WTC11 (cell line): ENCODE measurements around the gene ZSWIM2. TPM values are rescaled to one million over a fixed set of nuclear protein-coding genes. Genes with fewer than 3 reads are reported as not detected.

ENCODE experiments used
- ATAC-seq: fragments of 200-7000 bp; cut with Tn5 transposase; 2 replicates; pipeline ENCODE4 v1.10.0; 2021; ENCODE audit warnings: mild to moderate bottlenecking, moderate library complexity
- CTCF ChIA-PET: fragments of 300-600 bp; sonication (Branson Sonifier 250); formaldehyde crosslinking; loops from one replicate; lab custom pipeline; 2021; ENCODE audit warnings: antibody characterized with exemption; lab: Charles Lee
- POLR2A ChIA-PET: fragments of 350-600 bp; sonication (Branson Sonifier 250); formaldehyde crosslinking; loops from one replicate; lab custom pipeline; 2021; ENCODE audit warnings: antibody characterized with exemption; lab: Charles Lee
- DNase-seq: peaks from one replicate; pipeline ENCODE4 v3.0.0; 2021; ENCODE audit warnings: low spot score
- H3K27ac Mint-ChIP-seq: 2 replicates; pipeline ENCODE4 v1.8.0; 2021; ENCODE audit warnings: mixed read lengths
- H3K27me3 Mint-ChIP-seq: 2 replicates; pipeline ENCODE4 v1.8.0; 2021; ENCODE audit warnings: low read depth, mild to moderate bottlenecking, moderate library complexity, mixed read lengths
- H3K36me3 Mint-ChIP-seq: 2 replicates; pipeline ENCODE4 v1.8.0; 2021; ENCODE audit warnings: mixed read lengths
- H3K4me1 Mint-ChIP-seq: 2 replicates; pipeline ENCODE4 v1.8.0; 2022; ENCODE audit warnings: mixed read lengths
- H3K4me3 Mint-ChIP-seq: 2 replicates; pipeline ENCODE4 v1.8.0; 2021; ENCODE audit warnings: mild to moderate bottlenecking, moderate library complexity, mixed read lengths
- H3K9me3 Mint-ChIP-seq: 2 replicates; pipeline ENCODE4 v1.8.0; 2021; ENCODE audit warnings: mixed read lengths
- ARID4B ChIP-seq: sonication (generic); formaldehyde crosslinking; IDR thresholded peaks from 2 replicates; pipeline ENCODE4 v1.8.0; 2023; ENCODE audit warnings: missing genetic modification reagents, mild to moderate bottlenecking, borderline replicate concordance
- EMX1 ChIP-seq: fragments of 250-450 bp; sonication (Bioruptor Pico); IDR thresholded peaks from 2 replicates; pipeline ENCODE4 v1.8.0; 2021; ENCODE audit warnings: mild to moderate bottlenecking
- ETV6 ChIP-seq: sonication (generic); formaldehyde crosslinking; IDR thresholded peaks from 2 replicates; pipeline ENCODE4 v1.8.1; 2022; ENCODE audit warnings: mild to moderate bottlenecking, missing genetic modification reagents
- GABPB1 ChIP-seq: sonication (generic); formaldehyde crosslinking; IDR thresholded peaks from 2 replicates; pipeline ENCODE4 v1.8.1; 2023; ENCODE audit warnings: mild to moderate bottlenecking, missing genetic modification reagents
- NFE2L1 ChIP-seq: sonication (generic); formaldehyde crosslinking; IDR thresholded peaks from 2 replicates; pipeline ENCODE4 v1.8.1; 2023; ENCODE audit warnings: missing genetic modification reagents
- RORB ChIP-seq: fragments of 250-450 bp; sonication (Bioruptor Pico); IDR thresholded peaks from 2 replicates; pipeline ENCODE4 v1.9.0; 2021; ENCODE audit warnings: mild to moderate bottlenecking
- ZBTB21 ChIP-seq: sonication (generic); formaldehyde crosslinking; IDR thresholded peaks from 2 replicates; pipeline ENCODE4 v1.8.1; 2023; ENCODE audit warnings: mild to moderate bottlenecking, missing genetic modification reagents, borderline replicate concordance
- ZNF263 ChIP-seq: sonication (generic); formaldehyde crosslinking; IDR thresholded peaks from 2 replicates; pipeline ENCODE4 v1.8.1; 2022; ENCODE audit warnings: low read depth, mild to moderate bottlenecking, moderate library complexity, missing genetic modification reagents
- ZNF317 ChIP-seq: sonication (generic); formaldehyde crosslinking; IDR thresholded peaks from 2 replicates; pipeline ENCODE4 v1.8.1; 2023; ENCODE audit warnings: low read depth, mild to moderate bottlenecking, moderate library complexity, missing genetic modification reagents, borderline replicate concordance
- ZNF396 ChIP-seq: fragments of 250-450 bp; sonication (Bioruptor Pico); IDR thresholded peaks from 2 replicates; pipeline ENCODE4 v1.8.0; 2021; ENCODE audit warnings: mild to moderate bottlenecking, moderate library complexity, borderline replicate concordance
- ZNF416 ChIP-seq: fragments of 250-450 bp; sonication (Bioruptor Pico); IDR thresholded peaks from 2 replicates; pipeline ENCODE4 v1.9.0; 2021; ENCODE audit warnings: mild to moderate bottlenecking, inconsistent platforms
- total RNA-seq: library from RNA; stranded (reverse); gene quantifications from 3 replicates; pipeline ENCODE4 v1.2.3, GENCODE V29; 2021
- TF ChIP-seq, protein P1 (sequence below): sonication (generic); formaldehyde crosslinking; IDR thresholded peaks from 2 replicates; pipeline ENCODE4 v1.8.1; 2023; ENCODE audit warnings: mild to moderate bottlenecking, missing genetic modification reagents
- TF ChIP-seq, protein P2 (sequence below): sonication (generic); formaldehyde crosslinking; IDR thresholded peaks from 2 replicates; pipeline ENCODE4 v1.8.1; 2022; ENCODE audit warnings: mild to moderate bottlenecking, missing genetic modification reagents, moderate library complexity, borderline replicate concordance
- TF ChIP-seq, protein P3 (sequence below): sonication (generic); formaldehyde crosslinking; IDR thresholded peaks from 2 replicates; pipeline ENCODE4 v1.8.1; 2022; ENCODE audit warnings: missing genetic modification reagents, borderline replicate concordance
- TF ChIP-seq, protein P4 (sequence below): sonication (generic); formaldehyde crosslinking; IDR thresholded peaks from 2 replicates; pipeline ENCODE4 v1.8.1; 2022; ENCODE audit warnings: low read depth, mild to moderate bottlenecking, moderate library complexity, missing genetic modification reagents, borderline replicate concordance

The ZSWIM2 gene
- total RNA-seq, 1 experiment from 2014 or later: not detected

DNA sequence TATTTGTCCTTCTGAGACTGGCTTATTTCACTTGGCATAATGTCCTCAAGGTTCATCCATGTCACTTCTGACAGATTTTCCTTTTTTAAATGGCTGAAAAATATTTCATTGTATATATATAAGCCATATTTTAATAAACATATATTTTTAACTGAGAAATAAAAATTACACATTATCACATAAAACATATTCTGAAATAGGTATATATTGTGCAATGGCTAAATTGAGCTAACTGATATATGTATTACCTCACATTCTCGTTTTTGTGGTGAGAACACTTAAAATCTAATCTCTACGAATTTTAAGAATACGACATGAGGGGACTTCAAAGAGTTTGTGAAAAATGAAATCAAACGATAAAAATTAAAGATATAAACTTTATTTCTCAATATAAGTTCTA, 25.7 kb upstream of the ZSWIM2 start (continued):
- TF ChIP-seq, protein P1, sequence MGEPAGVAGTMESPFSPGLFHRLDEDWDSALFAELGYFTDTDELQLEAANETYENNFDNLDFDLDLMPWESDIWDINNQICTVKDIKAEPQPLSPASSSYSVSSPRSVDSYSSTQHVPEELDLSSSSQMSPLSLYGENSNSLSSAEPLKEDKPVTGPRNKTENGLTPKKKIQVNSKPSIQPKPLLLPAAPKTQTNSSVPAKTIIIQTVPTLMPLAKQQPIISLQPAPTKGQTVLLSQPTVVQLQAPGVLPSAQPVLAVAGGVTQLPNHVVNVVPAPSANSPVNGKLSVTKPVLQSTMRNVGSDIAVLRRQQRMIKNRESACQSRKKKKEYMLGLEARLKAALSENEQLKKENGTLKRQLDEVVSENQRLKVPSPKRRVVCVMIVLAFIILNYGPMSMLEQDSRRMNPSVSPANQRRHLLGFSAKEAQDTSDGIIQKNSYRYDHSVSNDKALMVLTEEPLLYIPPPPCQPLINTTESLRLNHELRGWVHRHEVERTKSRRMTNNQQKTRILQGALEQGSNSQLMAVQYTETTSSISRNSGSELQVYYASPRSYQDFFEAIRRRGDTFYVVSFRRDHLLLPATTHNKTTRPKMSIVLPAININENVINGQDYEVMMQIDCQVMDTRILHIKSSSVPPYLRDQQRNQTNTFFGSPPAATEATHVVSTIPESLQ (CRISPR knock-in tag): no peak
- TF ChIP-seq, protein P2, sequence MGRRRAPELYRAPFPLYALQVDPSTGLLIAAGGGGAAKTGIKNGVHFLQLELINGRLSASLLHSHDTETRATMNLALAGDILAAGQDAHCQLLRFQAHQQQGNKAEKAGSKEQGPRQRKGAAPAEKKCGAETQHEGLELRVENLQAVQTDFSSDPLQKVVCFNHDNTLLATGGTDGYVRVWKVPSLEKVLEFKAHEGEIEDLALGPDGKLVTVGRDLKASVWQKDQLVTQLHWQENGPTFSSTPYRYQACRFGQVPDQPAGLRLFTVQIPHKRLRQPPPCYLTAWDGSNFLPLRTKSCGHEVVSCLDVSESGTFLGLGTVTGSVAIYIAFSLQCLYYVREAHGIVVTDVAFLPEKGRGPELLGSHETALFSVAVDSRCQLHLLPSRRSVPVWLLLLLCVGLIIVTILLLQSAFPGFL (CRISPR knock-in tag): no peak
- TF ChIP-seq ZBTB21: no peak
- TF ChIP-seq ZNF396 (CRISPR knock-in tag): no peak
- TF ChIP-seq, protein P3, sequence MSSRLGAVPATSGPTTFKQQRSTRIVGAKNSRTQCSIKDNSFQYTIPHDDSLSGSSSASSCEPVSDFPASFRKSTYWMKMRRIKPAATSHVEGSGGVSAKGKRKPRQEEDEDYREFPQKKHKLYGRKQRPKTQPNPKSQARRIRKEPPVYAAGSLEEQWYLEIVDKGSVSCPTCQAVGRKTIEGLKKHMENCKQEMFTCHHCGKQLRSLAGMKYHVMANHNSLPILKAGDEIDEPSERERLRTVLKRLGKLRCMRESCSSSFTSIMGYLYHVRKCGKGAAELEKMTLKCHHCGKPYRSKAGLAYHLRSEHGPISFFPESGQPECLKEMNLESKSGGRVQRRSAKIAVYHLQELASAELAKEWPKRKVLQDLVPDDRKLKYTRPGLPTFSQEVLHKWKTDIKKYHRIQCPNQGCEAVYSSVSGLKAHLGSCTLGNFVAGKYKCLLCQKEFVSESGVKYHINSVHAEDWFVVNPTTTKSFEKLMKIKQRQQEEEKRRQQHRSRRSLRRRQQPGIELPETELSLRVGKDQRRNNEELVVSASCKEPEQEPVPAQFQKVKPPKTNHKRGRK (CRISPR knock-in tag): no peak
- no peak for TF ChIP-seq NFE2L1 (CRISPR knock-in tag)
- no peak for TF ChIP-seq ZNF317

DNA sequence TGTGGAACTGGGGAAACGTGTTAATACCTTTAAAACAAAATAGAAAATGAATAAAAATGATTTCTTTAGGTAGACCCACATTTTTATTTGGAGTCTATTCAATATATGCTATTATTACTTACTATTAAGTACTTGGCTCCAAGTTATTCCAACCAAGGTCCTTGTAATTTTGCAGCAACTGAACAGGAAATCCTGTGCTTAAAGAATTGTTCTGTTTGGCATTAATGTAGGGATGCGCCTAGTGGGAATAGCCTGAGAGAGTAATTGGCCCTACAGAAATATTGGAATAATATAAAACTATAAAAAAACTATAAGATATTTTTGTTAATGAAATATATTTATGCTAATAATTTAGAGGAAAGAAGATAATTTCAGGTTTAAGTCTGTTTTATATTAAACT, 22.9 kb upstream of the ZSWIM2 start:
- ATAC-seq (no peak), DNase-seq (no peak)
- ChIA-PET POLR2A (no interaction called here), CTCF (interaction anchor here (2.7 kb wide), 1 partner anchor 9 kb away, joined by 11 read pairs; no protein-coding TSS in a partner anchor)
- peaks cover 11% of the 10 kb centered on the region for H3K9me3 Mint-ChIP-seq
- H3K27ac Mint-ChIP-seq: no peak overlapping the region
- 0 out of 2 replicates have a peak, but pooled peaks cover 3% of the 10 kb centered on the region for H3K36me3 Mint-ChIP-seq
- no peak overlapping the region for H3K4me3 Mint-ChIP-seq
- TF ChIP-seq, protein P4, sequence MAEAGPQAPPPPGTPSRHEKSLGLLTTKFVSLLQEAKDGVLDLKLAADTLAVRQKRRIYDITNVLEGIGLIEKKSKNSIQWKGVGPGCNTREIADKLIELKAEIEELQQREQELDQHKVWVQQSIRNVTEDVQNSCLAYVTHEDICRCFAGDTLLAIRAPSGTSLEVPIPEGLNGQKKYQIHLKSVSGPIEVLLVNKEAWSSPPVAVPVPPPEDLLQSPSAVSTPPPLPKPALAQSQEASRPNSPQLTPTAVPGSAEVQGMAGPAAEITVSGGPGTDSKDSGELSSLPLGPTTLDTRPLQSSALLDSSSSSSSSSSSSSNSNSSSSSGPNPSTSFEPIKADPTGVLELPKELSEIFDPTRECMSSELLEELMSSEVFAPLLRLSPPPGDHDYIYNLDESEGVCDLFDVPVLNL (CRISPR knock-in tag): no peak
- no peak for TF ChIP-seq GABPB1 (CRISPR knock-in tag)
- TF ChIP-seq, all 79 proteins: peak for 0
- H3K27me3 Mint-ChIP-seq: no peaks in the 10 kb centered on the region
- H3K4me1 Mint-ChIP-seq: no peaks in the 10 kb centered on the region

- no peak overlapping the region for H3K27ac Mint-ChIP-seq
- no peak for DNase-seq
- POLR2A ChIA-PET: no interaction called here
- no peaks in the 10 kb centered on the region for H3K9me3 Mint-ChIP-seq
- H3K4me3 Mint-ChIP-seq: no peak overlapping the region
- TF ChIP-seq ETV6 (no peak), EMX1 (no peak), ZNF396 (CRISPR knock-in tag) (no peak)
- TF ChIP-seq, all 79 proteins: peak for 0
- H3K27me3 Mint-ChIP-seq: no peaks in the 10 kb centered on the region
- ATAC-seq: no peak
- no peaks in the 10 kb centered on the region for H3K4me1 Mint-ChIP-seq
- H3K36me3 Mint-ChIP-seq: no peaks in the 10 kb centered on the region
- CTCF ChIA-PET: no interaction called here
Measured at GRCh38 chr2:186868344-186868743, 19.4 kb upstream of the ZSWIM2 start.

DNA sequence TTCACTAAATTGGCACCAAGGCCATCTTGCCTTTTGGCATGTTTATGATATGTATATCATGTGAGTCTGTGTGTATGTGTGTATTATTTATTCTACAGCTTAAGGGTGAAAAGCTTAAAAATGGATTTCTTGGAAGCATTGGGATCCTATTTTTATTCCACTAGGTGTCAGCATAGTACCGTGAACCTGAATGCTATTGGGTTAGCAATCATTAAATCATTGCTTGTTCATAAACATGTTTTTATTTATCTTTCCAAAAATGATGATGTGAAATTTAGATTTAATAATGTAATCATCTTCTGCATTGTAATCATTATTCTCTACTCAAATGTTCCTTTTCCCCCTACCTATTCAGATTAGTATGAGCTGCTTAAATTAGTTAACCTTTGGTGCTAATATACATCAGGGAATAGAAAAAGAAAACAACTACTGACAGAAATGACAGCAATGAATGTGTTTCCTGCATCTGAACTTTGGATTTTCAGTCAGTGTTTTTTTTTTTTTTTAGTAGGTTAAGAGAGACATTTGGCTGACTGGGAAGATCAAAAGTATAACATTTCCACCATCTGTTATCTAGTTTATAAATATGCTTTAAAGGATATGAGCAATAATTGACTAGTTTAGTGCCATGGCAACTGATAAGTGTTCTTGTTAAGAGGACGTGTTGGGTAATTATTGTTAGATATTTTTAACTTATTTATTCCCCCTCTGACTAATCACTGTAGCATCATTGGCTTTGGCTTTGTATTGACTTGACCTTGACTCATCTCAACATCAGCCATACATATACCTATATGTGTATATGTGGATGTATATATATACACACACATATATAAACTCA, 14.1 kb upstream of the ZSWIM2 start:
- Mint-ChIP-seq H3K27ac (no peak overlapping the region), H3K9me3 (no peaks in the 10 kb centered on the region), H3K27me3 (0 out of 2 replicates have a peak, but pooled peaks cover 3% of the 10 kb centered on the region), H3K4me1 (no peaks in the 10 kb centered on the region), H3K4me3 (no peak overlapping the region), H3K36me3 (no peaks in the 10 kb centered on the region)
- DNase-seq (no peak), ATAC-seq (peak; percentile 55; the same call in 1 of the 2 replicates)
- ChIA-PET CTCF (interaction anchor here (0.6 to 1.4 kb wide), 27 partner anchors 10 to 1614 kb away, joined by 3 to 19 read pairs (median 5); partner anchors contain the start of genes CALCRL and ZSWIM2), POLR2A (no interaction called here)
- TF ChIP-seq RORB (no peak), ARID4B (CRISPR knock-in tag) (no peak), ZNF263 (no peak), ZNF416 (no peak)
